GM18498 (cell line): ENCODE data around the gene STPG1.
"Not testable (repeated sequence)": the region's sequence is repeated elsewhere in the genome, so short reads cannot be mapped to it uniquely, and the experiment has no call there.

ENCODE experiments used
- ATAC-seq: cut with Tn5 transposase; IDR thresholded peaks from one replicate; pipeline ENCODE4 v1.9.1; 2021; ENCODE audit warnings: mild to moderate bottlenecking, moderate library complexity; ENCODE audit not compliant: unreplicated experiment

Gene STPG1, protein sequence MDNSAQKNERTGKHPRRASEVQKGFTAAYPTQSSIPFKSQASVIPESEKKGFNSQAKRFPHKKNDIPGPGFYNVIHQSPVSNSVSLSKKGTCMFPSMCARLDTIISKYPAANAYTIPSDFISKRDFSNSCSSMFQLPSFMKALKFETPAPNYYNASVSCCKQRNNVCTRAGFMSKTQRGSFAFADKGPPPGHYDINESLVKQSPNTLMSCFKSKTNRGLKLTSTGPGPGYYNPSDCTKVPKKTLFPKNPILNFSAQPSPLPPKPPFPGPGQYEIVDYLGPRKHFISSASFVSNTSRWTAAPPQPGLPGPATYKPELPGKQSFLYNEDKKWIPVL

GRCh38 chr1:24413350-24414163 is at the start of gene STPG1:
Gene STPG1, minus strand, starts transcription at chr1:24413782. Its CDS starts 12,394 bp downstream, at chr1:24401388.
- ATAC-seq: peak; percentile 29

GRCh38 chr1:24462128-24462527 is 48.5 kb upstream of the STPG1 start:
- not testable (repeated sequence) for ATAC-seq

- ATAC-seq: no peak
Observed at GRCh38 chr1:24459551-24460266, 46.1 kb upstream of the STPG1 start.

GRCh38 chr1:24457866-24458265 is 44.3 kb upstream of the STPG1 start:
- ATAC-seq: no peak

- no peak for ATAC-seq
Observed at GRCh38 chr1:24455272-24455671, 41.7 kb upstream of the STPG1 start.

GRCh38 chr1:24454673-24455072 is 41.1 kb upstream of the STPG1 start:
- no peak for ATAC-seq

- no peak for ATAC-seq
Observed at GRCh38 chr1:24452922-24453485, 39.4 kb upstream of the STPG1 start.

DNA sequence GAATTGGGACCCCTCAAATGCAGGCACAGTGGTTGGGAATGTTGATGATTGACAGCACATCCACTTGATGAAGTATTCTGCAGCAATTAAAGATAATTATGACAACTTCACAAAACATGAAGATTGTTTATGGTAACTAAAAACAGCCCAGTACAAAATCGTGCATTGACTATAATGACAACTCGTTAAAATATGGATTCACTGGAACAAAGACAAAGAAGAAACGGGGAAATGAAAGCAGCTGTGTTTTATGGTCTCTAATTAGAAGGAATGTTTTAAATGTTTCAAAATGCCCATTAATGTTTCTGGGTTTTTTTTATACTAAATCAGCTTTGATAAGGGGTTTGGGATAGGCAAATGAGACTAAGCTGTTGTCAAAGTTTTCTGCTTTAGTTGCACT is 38.2 kb upstream of the STPG1 start:
- ATAC-seq: no peak

- no peak for ATAC-seq
Observed at GRCh38 chr1:24450857-24451397, 37.3 kb upstream of the STPG1 start.

GRCh38 chr1:24450316-24450715 is 36.7 kb upstream of the STPG1 start:
- ATAC-seq: no peak

DNA sequence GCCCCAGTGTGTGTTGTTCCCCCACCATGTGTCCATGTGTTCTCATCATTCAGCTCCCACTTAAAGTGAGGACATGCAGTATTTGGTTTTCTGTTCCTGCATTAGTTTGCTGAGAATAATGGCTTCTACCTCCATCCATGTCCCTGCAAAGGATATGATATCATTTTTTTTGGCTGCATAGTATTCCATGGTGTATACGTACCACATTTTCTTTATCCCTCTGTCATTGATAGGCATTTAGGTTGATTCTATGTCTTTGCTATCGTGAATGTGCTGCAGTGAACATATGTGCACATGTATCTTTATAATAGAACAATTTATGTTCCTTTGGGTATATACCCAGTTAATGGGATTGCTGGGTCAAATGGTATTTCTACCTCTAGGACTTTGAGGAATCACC is 32.9 kb upstream of the STPG1 start:
- not testable (repeated sequence) for ATAC-seq

DNA sequence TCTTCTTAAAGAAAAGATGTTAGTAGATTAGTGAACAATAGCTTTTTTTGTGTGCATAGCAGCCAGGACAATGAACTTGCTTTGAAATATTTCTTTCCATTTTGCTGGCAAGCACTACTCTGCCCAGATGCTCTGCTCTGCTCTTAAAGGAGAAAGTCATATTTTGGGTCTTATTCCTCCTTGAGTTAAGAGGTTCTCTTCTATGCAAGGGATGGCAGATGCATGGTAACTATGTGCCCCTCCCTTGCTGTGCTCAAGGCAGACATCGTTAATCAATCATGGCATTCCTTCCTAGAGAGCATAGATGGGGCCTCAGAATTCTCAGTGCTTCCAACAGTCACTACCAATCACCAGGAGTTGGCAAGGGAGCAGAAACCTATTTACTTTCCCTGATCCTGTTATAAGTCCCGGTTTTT is 29.7 kb upstream of the STPG1 start:
- no peak for ATAC-seq

DNA sequence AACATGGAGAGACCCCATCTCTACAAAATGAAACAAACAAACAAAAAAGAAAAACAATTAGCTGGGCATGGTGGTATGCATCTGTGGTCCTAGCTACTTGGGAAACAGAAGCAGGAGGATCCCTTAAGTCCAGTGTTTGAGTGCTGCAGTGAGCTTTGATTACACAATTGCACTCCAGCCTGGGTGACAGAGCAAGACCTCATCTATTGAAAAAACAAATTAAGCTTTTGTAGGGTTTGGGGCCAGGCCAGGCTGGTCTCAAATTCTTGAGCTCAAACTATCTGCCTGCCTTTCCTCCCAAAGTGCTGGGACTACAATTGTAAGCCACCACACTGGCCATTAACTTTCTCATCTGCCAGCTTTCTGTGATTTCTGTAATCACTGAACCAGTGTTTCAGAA is 29.2 kb upstream of the STPG1 start:
- ATAC-seq: no peak

DNA sequence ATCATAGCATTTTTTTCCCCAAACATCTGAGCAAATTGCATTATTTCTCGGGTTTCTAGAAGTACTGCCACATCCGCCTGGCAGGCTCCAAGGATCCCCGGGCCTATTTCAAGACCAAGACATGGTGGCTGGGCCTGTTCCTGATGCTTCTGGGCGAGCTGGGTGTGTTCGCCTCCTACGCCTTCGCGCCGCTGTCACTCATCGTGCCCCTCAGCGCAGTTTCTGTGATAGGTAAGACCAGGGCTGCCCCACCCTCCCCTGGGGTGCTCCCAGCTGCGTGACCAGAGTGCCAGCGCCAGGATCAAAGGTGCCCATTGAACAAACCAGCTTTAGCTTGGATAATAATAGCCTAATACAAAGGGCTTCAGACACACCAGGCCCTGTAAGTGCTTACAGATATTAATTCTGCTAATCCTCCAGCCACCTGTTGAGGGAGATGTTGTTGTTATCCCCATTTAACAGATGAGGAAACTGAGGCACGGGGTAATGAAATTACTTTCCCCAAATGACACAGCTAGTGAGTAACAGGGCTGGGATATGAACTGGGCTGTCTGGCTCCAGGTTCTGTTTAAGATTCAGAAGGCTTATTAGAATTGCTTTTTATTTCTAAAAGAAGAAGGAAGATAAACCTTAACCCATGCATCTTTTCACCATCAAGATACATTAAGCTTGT is 28.6 kb upstream of the STPG1 start:
- no peak for ATAC-seq

DNA sequence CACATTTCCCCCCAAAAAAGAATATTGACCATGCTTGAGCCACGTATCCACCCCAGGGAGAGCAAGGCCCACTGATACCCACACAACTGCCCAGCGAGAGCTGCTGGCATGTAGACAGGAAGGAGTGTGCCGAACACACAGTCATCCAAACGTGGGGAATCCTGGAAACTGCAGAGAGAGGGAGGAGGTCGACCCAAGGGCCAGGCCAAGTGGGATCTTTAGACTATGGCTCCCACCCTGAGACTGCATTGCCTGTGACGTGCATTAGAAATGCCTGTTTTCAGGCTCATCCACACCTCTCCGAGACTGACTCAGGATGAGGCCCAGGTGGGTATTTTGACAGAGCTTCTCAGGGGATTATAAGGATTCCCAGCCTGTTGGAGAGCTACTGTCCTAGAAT is 27.9 kb upstream of the STPG1 start:
- ATAC-seq: no peak

DNA sequence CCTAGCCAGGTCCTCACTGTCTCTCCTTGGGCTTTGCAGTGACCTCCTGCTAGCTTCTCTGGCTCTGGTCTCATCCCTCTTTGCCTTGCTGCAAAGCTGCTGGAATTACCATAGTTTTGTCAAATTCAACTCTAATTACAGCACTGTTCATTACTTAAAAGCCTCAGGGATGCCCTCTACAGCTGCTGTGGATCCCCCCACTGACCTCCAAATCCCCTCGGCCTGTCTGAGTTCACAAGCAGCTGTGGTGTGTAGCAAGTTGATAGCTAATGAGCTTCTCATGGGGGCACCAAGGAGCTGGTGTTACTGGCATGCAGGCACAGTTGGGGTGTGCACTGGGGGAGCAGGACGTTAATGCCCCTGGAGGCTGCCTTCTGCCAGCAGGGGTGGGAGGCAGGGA is 26.9 kb upstream of the STPG1 start:
- ATAC-seq: no peak

- no peak for ATAC-seq
Observed at GRCh38 chr1:24438423-24438901, 24.9 kb upstream of the STPG1 start.

DNA sequence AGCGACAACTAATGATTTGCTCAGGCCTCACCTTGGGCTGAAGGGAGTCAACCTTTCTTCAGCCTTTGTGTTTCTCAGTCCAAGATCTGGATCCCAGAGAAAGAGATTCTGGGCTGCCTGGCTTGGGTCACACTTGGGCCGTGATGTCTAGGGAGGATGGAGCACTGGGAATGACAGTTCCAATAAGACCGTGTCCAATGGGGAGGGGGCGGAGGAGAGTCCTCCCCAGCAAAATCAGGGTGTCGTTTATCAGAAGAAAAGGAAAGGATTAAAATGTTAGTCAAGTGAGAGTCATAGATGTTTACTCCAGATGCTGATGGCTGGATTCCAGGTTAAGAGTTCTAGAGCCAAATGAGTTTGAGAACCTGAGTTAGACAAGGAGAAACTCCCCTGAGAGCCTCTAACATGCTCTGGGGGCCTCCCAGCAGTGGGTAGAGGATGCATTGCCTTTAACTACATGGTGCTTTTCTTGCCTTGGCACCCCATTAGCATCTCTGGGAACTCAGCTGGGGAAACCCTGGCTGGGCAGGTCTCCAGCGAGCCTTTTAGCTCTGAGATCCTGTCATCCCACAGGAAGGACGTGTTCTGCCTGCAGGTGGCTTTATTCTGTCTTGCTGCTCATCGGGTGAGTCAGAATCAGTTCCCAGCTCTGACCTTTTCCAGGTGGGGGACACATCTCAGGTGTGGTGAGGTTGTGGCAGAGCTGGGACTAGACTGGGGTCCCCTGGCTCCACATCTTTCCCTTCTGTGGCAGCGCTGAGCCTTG is 24.2 kb upstream of the STPG1 start:
- no peak for ATAC-seq

DNA sequence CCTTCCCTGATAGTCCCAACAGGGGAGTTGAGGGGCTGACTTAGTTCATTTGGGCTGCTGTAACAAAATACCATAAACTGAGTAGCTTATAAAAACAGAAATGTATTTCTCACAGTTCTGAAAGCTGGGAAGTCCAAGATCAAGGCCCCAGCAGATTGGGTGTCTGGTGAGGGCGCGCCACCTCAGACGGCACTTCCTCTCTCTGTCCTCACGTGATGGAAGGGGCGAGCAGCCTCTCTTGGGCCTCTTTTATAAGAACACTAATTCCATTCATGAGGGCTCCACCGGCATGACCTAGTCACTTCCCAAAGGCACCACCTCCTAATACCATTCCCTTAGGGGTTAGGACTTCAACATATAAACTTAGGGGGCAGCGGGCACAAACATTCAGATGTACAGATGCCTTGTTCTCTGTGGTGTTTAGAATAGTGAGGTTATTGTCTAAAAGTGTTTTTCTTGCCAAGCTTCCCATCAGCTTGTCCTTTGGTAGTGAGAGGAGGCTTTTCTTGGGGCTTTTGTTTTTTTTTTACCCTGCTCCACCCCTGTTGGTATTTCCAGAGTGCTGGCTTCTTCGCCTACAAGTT is 22.3 kb upstream of the STPG1 start:
- no peak for ATAC-seq
